HCT116 (cell line): ENCODE measurements around the gene MAP3K7CL. TPM values are rescaled to one million over a fixed set of nuclear protein-coding genes. Genes with fewer than 3 reads are reported as not detected.

ENCODE experiments used
- ATAC-seq: fragments of 200-7000 bp; cut with Tn5 transposase; 2 replicates; pipeline ENCODE4 v1.9.1; 2020; ENCODE audit warnings: mild to moderate bottlenecking, moderate library complexity
- BruUV-seq: library from RNA; stranded (reverse); fragments of 400-500 nt; replicated peaks from 2 replicates; lab custom pipeline; 2021; lab: Mats Ljungman, UMichigan
- CTCF ChIA-PET: fragments of 300-600 bp; sonication (Branson Sonifier 250); formaldehyde crosslinking; loops from one replicate; lab custom pipeline; 2021; ENCODE audit warnings: antibody characterized with exemption; lab: Charles Lee
- POLR2A ChIA-PET: fragments of 300-600, 350-600 bp; sonication (Branson Sonifier 250); formaldehyde crosslinking; loops from one replicate; lab custom pipeline; 2021; ENCODE audit warnings: antibody characterized with exemption; lab: Charles Lee
- RAD21 ChIA-PET, 2 experiments: fragments of 300-600 bp; sonication (Branson Sonifier 250); formaldehyde crosslinking; loops; one replicate each; lab custom pipeline; 2023; ENCODE audit warnings: low total read pairs in 2 of 2; ENCODE audit not compliant: uncharacterized antibody in 2 of 2, unreplicated experiment in 2 of 2, low non-redundant PET in 1 of 2; lab: Charles Lee
- DNase-seq: peaks from one replicate; pipeline ENCODE4 v3.0.0-alpha.2; 2010; ENCODE audit warnings: low read depth, low spot score
- H2AFZ ChIP-seq: fragments of 200-600 bp; shearing (Covaris generic), sonication (generic); 2 replicates; pipeline ENCODE4 v1.6.1; 2017; ENCODE audit warnings: low read depth, mixed run types, mixed read lengths, antibody characterized with exemption, low read length; ENCODE audit not compliant: poor library complexity, severe bottlenecking
- H3K27ac ChIP-seq: 2 replicates; pipeline ENCODE4 v1.5.1; 2012; ENCODE audit warnings: low read depth, low read length
- H3K27me3 ChIP-seq: fragments of 200-600 bp; sonication (generic); 2 replicates; pipeline ENCODE4 v1.6.1; 2016; ENCODE audit warnings: mixed run types, low read length, mixed read lengths; ENCODE audit not compliant: insufficient read depth
- H3K36me3 ChIP-seq, 2 experiments: fragments of 200-500 bp in 1 of 2; fragments of 200-600 bp in 1 of 2; sonication (Bioruptor generic) in 1 of 2; sonication (generic) in 1 of 2; 2 replicates each; pipeline versions ENCODE4 v1.5.1 to v1.6.1; 2014 to 2016; ENCODE audit warnings: low read length in 2 of 2, inconsistent platforms in 1 of 2, mixed read lengths in 1 of 2, mixed run types in 1 of 2; ENCODE audit not compliant: insufficient read depth in 2 of 2, control insufficient read depth in 1 of 2
- H3K4me1 ChIP-seq, 2 experiments: fragments of 200-600 bp in 1 of 2; sonication (generic) in 1 of 2; 2 replicates each; pipeline versions ENCODE4 v1.5.1 to v1.6.1; 2012 to 2017; ENCODE audit warnings: low read length in 2 of 2, inconsistent platforms in 1 of 2, mild to moderate bottlenecking in 1 of 2, mixed read lengths in 1 of 2, mixed run types in 1 of 2, moderate library complexity in 1 of 2; ENCODE audit not compliant: insufficient read depth in 2 of 2, control insufficient read depth in 1 of 2
- H3K4me2 ChIP-seq: fragments of 200-600 bp; sonication (generic); 2 replicates; pipeline ENCODE4 v1.6.1; 2017; ENCODE audit warnings: mixed run types, low read length, mixed read lengths
- H3K4me3 ChIP-seq, 2 experiments: fragments of 200-600 bp in 1 of 2; sonication (generic) in 1 of 2; replicated peaks in 1 of 2; 2 replicates each; pipeline ENCODE4 v1.5.1; 2011 to 2016; ENCODE audit warnings: low read length in 2 of 2, control low read depth in 1 of 2, low read depth in 1 of 2, mild to moderate bottlenecking in 1 of 2, mixed read lengths in 1 of 2, mixed run types in 1 of 2
- H3K79me2 ChIP-seq: fragments of 200-600 bp; sonication (generic); 2 replicates; pipeline ENCODE4 v1.6.1; 2017; ENCODE audit warnings: mild to moderate bottlenecking, mixed run types, low read length, moderate library complexity, mixed read lengths; ENCODE audit not compliant: insufficient read depth
- H3K9ac ChIP-seq: fragments of 200-600 bp; sonication (generic); 2 replicates; pipeline ENCODE4 v1.6.1; 2016; ENCODE audit warnings: low read length, mixed read lengths
- H3K9me2 ChIP-seq: fragments of 200-600 bp; sonication (generic), shearing (Covaris generic); 2 replicates; pipeline ENCODE4 v1.6.1; 2017; ENCODE audit warnings: mixed run types, mild to moderate bottlenecking, moderate library complexity; ENCODE audit not compliant: insufficient read depth
- H3K9me3 ChIP-seq, 2 experiments: fragments of 200-500 bp in 1 of 2; fragments of 200-600 bp in 1 of 2; sonication (Bioruptor generic) in 1 of 2; sonication (generic) in 1 of 2; 2 replicates each; pipeline ENCODE4 v1.6.1; 2014 to 2017; ENCODE audit warnings: low read length in 2 of 2, mixed read lengths in 2 of 2, inconsistent platforms in 1 of 2, low read depth in 1 of 2, mild to moderate bottlenecking in 1 of 2, mixed run types in 1 of 2, moderate library complexity in 1 of 2; ENCODE audit not compliant: control insufficient read depth in 1 of 2, insufficient read depth in 1 of 2
- H4K20me1 ChIP-seq: fragments of 200-600 bp; sonication (generic), shearing (Covaris generic); 2 replicates; pipeline ENCODE4 v1.6.1; 2017; ENCODE audit warnings: mixed run types, mild to moderate bottlenecking, moderate library complexity; ENCODE audit not compliant: insufficient read depth
- FOSL1 ChIP-seq: IDR thresholded peaks from 2 replicates; pipeline ENCODE4 v1.6.1; 2012; ENCODE audit warnings: low read depth
- JUND ChIP-seq: IDR thresholded peaks from 2 replicates; pipeline ENCODE4 v1.6.1; 2012
- POLR2AphosphoS5 ChIP-seq: IDR thresholded peaks from 2 replicates; pipeline ENCODE4 v1.6.1; 2011; ENCODE audit warnings: mild to moderate bottlenecking, low read depth, low read length, moderate library complexity
- SP1 ChIP-seq: IDR thresholded peaks from 2 replicates; pipeline ENCODE4 v1.6.1; 2012; ENCODE audit warnings: low read depth
- intact Hi-C: fragments of 100-400 bp; cut with micrococcal nuclease; formaldehyde crosslinking; loops from 2 replicates; pipeline ENCODE4 v1.10.0; 2022
- total RNA-seq: library from RNA; stranded (reverse); gene quantifications from one replicate; pipeline ENCODE4 v1.2.1, GENCODE V29; 2021; ENCODE audit not compliant: unreplicated experiment
- TF ChIP-seq, protein P1 (sequence below): IDR thresholded peaks from 2 replicates; pipeline ENCODE4 v1.6.1; 2012; ENCODE audit warnings: low read depth

MAP3K7CL gene
- total RNA-seq, 1 experiment from 2014 or later, result 0.57 TPM

DNA sequence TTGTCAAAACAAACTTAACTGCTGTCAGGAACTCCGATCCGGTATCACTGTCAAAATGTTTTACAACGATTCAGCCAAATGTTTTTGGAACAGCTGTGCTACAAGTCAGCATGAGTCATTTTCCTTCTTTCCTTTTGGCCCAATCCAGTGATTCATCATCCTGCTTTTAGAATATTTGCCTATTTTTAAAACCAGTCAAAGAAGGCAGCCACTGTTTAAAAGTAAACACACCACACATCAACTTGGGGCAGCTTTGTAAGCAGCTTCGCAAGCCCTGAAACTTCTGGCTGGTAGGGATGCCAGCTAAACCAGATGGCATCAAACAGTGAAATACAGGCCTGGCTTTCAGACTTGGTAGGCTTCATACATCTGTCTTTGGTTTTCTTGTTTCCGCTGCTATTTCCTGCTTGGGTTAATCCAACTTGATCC lies 14.9 kb downstream of the MAP3K7CL start:
- H3K4me1 ChIP-seq, result peaks cover 0 to 12% of the 10 kb centered on the region in 2 experiments; a peak in 2 of 4 replicates
- no peak overlapping the region for H3K4me3 ChIP-seq
- H3K9me2 ChIP-seq, result no peaks in the 10 kb centered on the region
- no peak for DNase-seq
- H3K9ac ChIP-seq, result no peak overlapping the region
- H3K27me3 ChIP-seq, result no peaks in the 10 kb centered on the region
- H3K9me3 ChIP-seq, result no peaks in the 10 kb centered on the region
- CTCF ChIA-PET, result interaction anchor here (1.2 kb wide), 1 partner anchor 17 kb away, joined by 3 read pairs; no protein-coding TSS in a partner anchor
- no peaks in the 10 kb centered on the region for H4K20me1 ChIP-seq
- ATAC-seq, result no peak
- no peaks in the 10 kb centered on the region for H3K36me3 ChIP-seq
- intact Hi-C loops, result no loop called here
- POLR2A ChIA-PET, result no interaction called here
- BruUV-seq, result no TSS peak
- peak overlapping the region; percentile 28 for H3K4me2 ChIP-seq
- H2AFZ ChIP-seq, result peak overlapping the region; percentile 25
- RAD21 ChIA-PET, result no interaction called here
- H3K79me2 ChIP-seq, result no peaks in the 10 kb centered on the region
- no peak overlapping the region for H3K27ac ChIP-seq
- TF ChIP-seq SP1 (0 out of 2 replicates have a peak, but pooled peaks have one; percentile 12), POLR2AphosphoS5 (no peak), FOSL1 (peak; percentile 32; the same call in 1 of the 2 replicates), JUND (0 out of 2 replicates have a peak, but pooled peaks have one; percentile 13)
- TF ChIP-seq, protein P1, sequence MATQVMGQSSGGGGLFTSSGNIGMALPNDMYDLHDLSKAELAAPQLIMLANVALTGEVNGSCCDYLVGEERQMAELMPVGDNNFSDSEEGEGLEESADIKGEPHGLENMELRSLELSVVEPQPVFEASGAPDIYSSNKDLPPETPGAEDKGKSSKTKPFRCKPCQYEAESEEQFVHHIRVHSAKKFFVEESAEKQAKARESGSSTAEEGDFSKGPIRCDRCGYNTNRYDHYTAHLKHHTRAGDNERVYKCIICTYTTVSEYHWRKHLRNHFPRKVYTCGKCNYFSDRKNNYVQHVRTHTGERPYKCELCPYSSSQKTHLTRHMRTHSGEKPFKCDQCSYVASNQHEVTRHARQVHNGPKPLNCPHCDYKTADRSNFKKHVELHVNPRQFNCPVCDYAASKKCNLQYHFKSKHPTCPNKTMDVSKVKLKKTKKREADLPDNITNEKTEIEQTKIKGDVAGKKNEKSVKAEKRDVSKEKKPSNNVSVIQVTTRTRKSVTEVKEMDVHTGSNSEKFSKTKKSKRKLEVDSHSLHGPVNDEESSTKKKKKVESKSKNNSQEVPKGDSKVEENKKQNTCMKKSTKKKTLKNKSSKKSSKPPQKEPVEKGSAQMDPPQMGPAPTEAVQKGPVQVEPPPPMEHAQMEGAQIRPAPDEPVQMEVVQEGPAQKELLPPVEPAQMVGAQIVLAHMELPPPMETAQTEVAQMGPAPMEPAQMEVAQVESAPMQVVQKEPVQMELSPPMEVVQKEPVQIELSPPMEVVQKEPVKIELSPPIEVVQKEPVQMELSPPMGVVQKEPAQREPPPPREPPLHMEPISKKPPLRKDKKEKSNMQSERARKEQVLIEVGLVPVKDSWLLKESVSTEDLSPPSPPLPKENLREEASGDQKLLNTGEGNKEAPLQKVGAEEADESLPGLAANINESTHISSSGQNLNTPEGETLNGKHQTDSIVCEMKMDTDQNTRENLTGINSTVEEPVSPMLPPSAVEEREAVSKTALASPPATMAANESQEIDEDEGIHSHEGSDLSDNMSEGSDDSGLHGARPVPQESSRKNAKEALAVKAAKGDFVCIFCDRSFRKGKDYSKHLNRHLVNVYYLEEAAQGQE, result no peak
